ENCODE measurements around the gene DIAPH2.

- TF ChIP-seq CTCF (IDR thresholded peaks at IDR 0.05), result no peak
- TF ChIP-seq ZBTB21 (CRISPR knock-in tag; IDR thresholded peaks at IDR 0.05; ENCODE audit: borderline replicate concordance), result no peak
- no peak for TF ChIP-seq NFE2L1 (CRISPR knock-in tag; IDR thresholded peaks at IDR 0.05)
- TF ChIP-seq IRF2 (CRISPR knock-in tag; IDR thresholded peaks at IDR 0.05; ENCODE audit: borderline replicate concordance, low read depth), result no peak
- TF ChIP-seq JUN (CRISPR knock-in tag; IDR thresholded peaks at IDR 0.05), result no peak
Measured at GRCh38 chrX:97639526-97639925, 954.9 kb downstream of the DIAPH2 start.
